ENCODE measurements around the gene PELI1. TPM values are rescaled to one million over a fixed set of nuclear protein-coding genes. Genes with fewer than 3 reads are reported as not detected.

Gene PELI1
- total RNA-seq, 2 donors from 2014 or later = 23.4 to 30.7 TPM

- Histone ChIP-seq H3K9me3 (no peaks in the 10 kb centered on the region), H3K27me3 (replicated peaks; ENCODE audit: insufficient read depth) (no peaks in the 10 kb centered on the region), H3K36me3 (peaks cover 21% of the 10 kb centered on the region), H3K4me1 (ENCODE audit: control insufficient read depth in 1 of 2, low read depth in 2 of 2) (no peaks in the 10 kb centered on the region), H3K4me3 (no peak overlapping the region), H3K27ac (no peak overlapping the region)
- no peak for DNase-seq (ENCODE audit: low spot score)
- no peak for TF ChIP-seq CTCF (IDR thresholded peaks at IDR 0.05)
- ATAC-seq (ENCODE audit: insufficient number of reproducible peaks, low FRiP score, low read depth) = no peak
Observed at GRCh38 chr2:64093341-64093740, 50.9 kb downstream of the PELI1 start.

GRCh38 chr2:64092502-64092901 lies 51.7 kb downstream of the PELI1 start:
- H3K9me3 ChIP-seq = no peaks in the 10 kb centered on the region
- DNase-seq (ENCODE audit: low spot score) (no peak), ATAC-seq (ENCODE audit: insufficient number of reproducible peaks, low FRiP score, low read depth) (no peak)
- H3K27ac ChIP-seq = no peak overlapping the region
- TF ChIP-seq CTCF (IDR thresholded peaks at IDR 0.05) = no peak
- no peaks in the 10 kb centered on the region for H3K27me3 ChIP-seq (replicated peaks; ENCODE audit: insufficient read depth)
- no peak overlapping the region for H3K4me3 ChIP-seq
- H3K4me1 ChIP-seq (ENCODE audit: control insufficient read depth in 1 of 2, low read depth in 2 of 2) = no peaks in the 10 kb centered on the region
- peaks cover 21% of the 10 kb centered on the region for H3K36me3 ChIP-seq

- no peaks in the 10 kb centered on the region for H3K27me3 ChIP-seq (replicated peaks; ENCODE audit: insufficient read depth)
- H3K36me3 ChIP-seq = peaks cover 11% of the 10 kb centered on the region
- H3K4me1 ChIP-seq (ENCODE audit: control insufficient read depth in 1 of 2, low read depth in 2 of 2) = no peaks in the 10 kb centered on the region
- DNase-seq (ENCODE audit: low spot score) = no peak
- TF ChIP-seq CTCF (IDR thresholded peaks at IDR 0.05) = no peak
- no peaks in the 10 kb centered on the region for H3K9me3 ChIP-seq
- no peak for ATAC-seq (ENCODE audit: insufficient number of reproducible peaks, low FRiP score, low read depth)
- no peak overlapping the region for H3K4me3 ChIP-seq
- H3K27ac ChIP-seq = no peak overlapping the region
Observed at GRCh38 chr2:64090264-64090663, 54.0 kb downstream of the PELI1 start.

- Histone ChIP-seq H3K4me1 (ENCODE audit: control insufficient read depth in 1 of 2, low read depth in 2 of 2) (no peaks in the 10 kb centered on the region), H3K4me3 (no peak overlapping the region), H3K27me3 (replicated peaks; ENCODE audit: insufficient read depth) (no peaks in the 10 kb centered on the region), H3K9me3 (no peaks in the 10 kb centered on the region), H3K36me3 (peaks cover 3% of the 10 kb centered on the region), H3K27ac (no peak overlapping the region)
- no peak for ATAC-seq (ENCODE audit: insufficient number of reproducible peaks, low FRiP score, low read depth)
- no peak for DNase-seq (ENCODE audit: low spot score)
- TF ChIP-seq CTCF (IDR thresholded peaks at IDR 0.05) = no peak
Observed at GRCh38 chr2:64086347-64087082, 57.7 kb downstream of the PELI1 start.

GRCh38 chr2:64085936-64086335 lies 58.3 kb downstream of the PELI1 start:
- no peak for TF ChIP-seq CTCF (IDR thresholded peaks at IDR 0.05)

More at GRCh38 chr2:64085936-64086335, 58.3 kb downstream of the PELI1 start:
- Histone ChIP-seq H3K27ac (no peak overlapping the region), H3K4me3 (no peak overlapping the region), H3K4me1 (ENCODE audit: control insufficient read depth in 1 of 2, low read depth in 2 of 2) (no peaks in the 10 kb centered on the region), H3K27me3 (replicated peaks; ENCODE audit: insufficient read depth) (no peaks in the 10 kb centered on the region), H3K36me3 (no peaks in the 10 kb centered on the region), H3K9me3 (no peaks in the 10 kb centered on the region)
- ATAC-seq (ENCODE audit: insufficient number of reproducible peaks, low FRiP score, low read depth) (no peak), DNase-seq (ENCODE audit: low spot score) (no peak)
